Parathyroid adenoma (tissue), 2 donors: ENCODE data around the gene WDR76.

Experiments used
- H2AFZ ChIP-seq: fragments of 300-600 bp; sonication (generic); one replicate; pipeline ENCODE4 v1.7.0; 2017; ENCODE audit warnings: antibody characterized with exemption, mild to moderate bottlenecking
- H3K27ac ChIP-seq: fragments of 300-600 bp; sonication (generic); one replicate; pipeline ENCODE4 v1.7.0; 2017
- H3K27me3 ChIP-seq: fragments of 300-600 bp; sonication (generic); one replicate; pipeline ENCODE4 v1.7.0; 2017; ENCODE audit warnings: low read length; ENCODE audit not compliant: control insufficient read depth, insufficient read depth
- H3K36me3 ChIP-seq: fragments of 300-600 bp; sonication (generic); one replicate; pipeline ENCODE4 v1.7.0; 2017; ENCODE audit warnings: low read length; ENCODE audit not compliant: control insufficient read depth, insufficient read depth
- H3K4me1 ChIP-seq: fragments of 300-600 bp; sonication (generic); one replicate; pipeline ENCODE4 v1.7.0; 2017; ENCODE audit warnings: control low read depth
- H3K4me2 ChIP-seq: fragments of 300-600 bp; sonication (generic); one replicate; pipeline ENCODE4 v1.7.0; 2017; ENCODE audit warnings: low read length
- H3K4me3 ChIP-seq: fragments of 300-600 bp; sonication (generic); one replicate; pipeline ENCODE4 v1.7.0; 2017; ENCODE audit warnings: low read depth, low read length
- H3K79me2 ChIP-seq: fragments of 300-600 bp; sonication (generic); one replicate; pipeline ENCODE4 v1.7.0; 2017; ENCODE audit warnings: control low read depth
- H3K9ac ChIP-seq: fragments of 300-600 bp; sonication (generic); one replicate; pipeline ENCODE4 v1.7.0; 2017; ENCODE audit warnings: mild to moderate bottlenecking
- H3K9me3 ChIP-seq: fragments of 300-600 bp; sonication (generic); one replicate; pipeline ENCODE4 v1.7.0; 2017; ENCODE audit warnings: low read length; ENCODE audit not compliant: control insufficient read depth
- CTCF ChIP-seq: fragments of 300-600 bp; sonication (generic); IDR thresholded peaks from one replicate; pipeline ENCODE4 v1.7.0; 2017; ENCODE audit warnings: antibody characterized with exemption, mild to moderate bottlenecking
- donor health status: primary hyperparathyroidism.

Gene WDR76

GRCh38 chr15:43791993-43792760 lies 34.6 kb upstream of the WDR76 start, which contains the start of gene SERF2:
Gene SERF2 (plus strand): TSS chr15:43792320. CDS start chr15:43792377, 57 bp downstream.
- H3K27ac ChIP-seq = peak within 1 kb of the TSS; percentile 93
- peak within 1 kb of the TSS; percentile 86 for H2AFZ ChIP-seq
- H3K27me3 ChIP-seq = no peaks in the 10 kb centered on the region
- H3K4me1 ChIP-seq = no peaks in the 10 kb centered on the region
- H3K9me3 ChIP-seq = no peaks in the 10 kb centered on the region
- peak within 1 kb of the TSS; percentile 87 for H3K9ac ChIP-seq
- H3K4me3 ChIP-seq = peak within 1 kb of the TSS; percentile 99
- no peaks in the 10 kb centered on the region for H3K36me3 ChIP-seq
- peak within 1 kb of the TSS; percentile 98 for H3K4me2 ChIP-seq
- TF ChIP-seq CTCF = no peak
- peaks cover 10% of the 10 kb centered on the region for H3K79me2 ChIP-seq

DNA sequence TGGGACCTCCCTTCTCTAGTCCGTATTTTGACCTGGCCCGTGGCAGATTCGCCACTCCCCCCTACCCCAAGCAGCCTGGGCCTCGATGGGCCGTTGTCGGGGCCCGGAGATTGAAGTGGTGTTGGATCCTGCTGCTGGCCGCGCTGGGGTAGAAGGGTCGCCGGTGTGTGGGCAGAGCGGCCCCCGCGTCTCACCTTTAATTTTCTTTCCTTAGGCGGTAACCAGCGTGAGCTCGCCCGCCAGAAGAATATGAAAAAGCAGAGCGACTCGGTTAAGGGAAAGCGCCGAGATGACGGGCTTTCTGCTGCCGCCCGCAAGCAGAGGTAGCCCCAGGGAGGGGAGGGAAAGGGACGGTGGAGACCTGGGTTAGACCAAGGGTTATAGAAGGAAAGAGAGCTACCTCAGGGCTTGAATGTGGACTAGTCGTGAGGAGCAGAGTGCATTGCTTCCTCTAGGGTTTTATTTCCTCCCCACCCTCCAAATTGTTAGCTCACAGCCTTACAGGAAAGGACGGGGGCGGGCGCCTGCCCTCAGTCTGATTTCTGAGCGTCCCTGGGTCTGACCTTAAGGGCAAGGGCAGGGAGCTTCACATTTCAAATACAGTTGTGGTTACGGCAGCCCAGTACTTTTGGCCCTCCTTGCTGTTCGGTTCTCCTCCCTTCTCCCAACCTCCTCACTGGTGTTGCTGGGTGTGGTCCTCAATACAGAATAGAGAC lies 33.9 kb upstream of the WDR76 start:
- peak overlapping the region; percentile 86 for H2AFZ ChIP-seq
- peak overlapping the region; percentile 99 for H3K4me3 ChIP-seq
- peak overlapping the region; percentile 87 for H3K9ac ChIP-seq
- no peaks in the 10 kb centered on the region for H3K9me3 ChIP-seq
- no peaks in the 10 kb centered on the region for H3K4me1 ChIP-seq
- no peak for TF ChIP-seq CTCF
- peak overlapping the region; percentile 93 for H3K27ac ChIP-seq
- H3K4me2 ChIP-seq = peak overlapping the region; percentile 98
- no peaks in the 10 kb centered on the region for H3K36me3 ChIP-seq
- H3K79me2 ChIP-seq = peaks cover 10% of the 10 kb centered on the region
- no peaks in the 10 kb centered on the region for H3K27me3 ChIP-seq

DNA sequence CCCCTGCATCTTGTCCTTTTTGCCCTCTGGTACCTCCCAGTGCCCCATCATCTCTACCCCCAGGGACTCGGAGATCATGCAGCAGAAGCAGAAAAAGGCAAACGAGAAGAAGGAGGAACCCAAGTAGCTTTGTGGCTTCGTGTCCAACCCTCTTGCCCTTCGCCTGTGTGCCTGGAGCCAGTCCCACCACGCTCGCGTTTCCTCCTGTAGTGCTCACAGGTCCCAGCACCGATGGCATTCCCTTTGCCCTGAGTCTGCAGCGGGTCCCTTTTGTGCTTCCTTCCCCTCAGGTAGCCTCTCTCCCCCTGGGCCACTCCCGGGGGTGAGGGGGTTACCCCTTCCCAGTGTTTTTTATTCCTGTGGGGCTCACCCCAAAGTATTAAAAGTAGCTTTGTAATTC lies 33.2 kb upstream of the WDR76 start:
- Histone ChIP-seq H3K9me3 (no peaks in the 10 kb centered on the region), H3K27me3 (no peaks in the 10 kb centered on the region), H3K9ac (no peak overlapping the region), H2AFZ (no peak overlapping the region), H3K4me2 (peak overlapping the region; percentile 98), H3K4me1 (no peaks in the 10 kb centered on the region), H3K4me3 (peak overlapping the region; percentile 99), H3K36me3 (no peaks in the 10 kb centered on the region), H3K79me2 (peaks cover 10% of the 10 kb centered on the region), H3K27ac (no peak overlapping the region)
- no peak for TF ChIP-seq CTCF

GRCh38 chr15:43794269-43795037 lies 32.3 kb upstream of the WDR76 start:
- Histone ChIP-seq H3K4me3 (no peak overlapping the region), H3K27me3 (no peaks in the 10 kb centered on the region), H3K9me3 (no peaks in the 10 kb centered on the region), H3K4me1 (no peaks in the 10 kb centered on the region), H3K36me3 (no peaks in the 10 kb centered on the region), H2AFZ (no peak overlapping the region), H3K9ac (no peak overlapping the region), H3K79me2 (peaks cover 10% of the 10 kb centered on the region), H3K4me2 (peak overlapping the region; percentile 2), H3K27ac (no peak overlapping the region)
- TF ChIP-seq CTCF = no peak
